Measurements from ENCODE around the gene LRRC26.

The LRRC26 gene

DNA sequence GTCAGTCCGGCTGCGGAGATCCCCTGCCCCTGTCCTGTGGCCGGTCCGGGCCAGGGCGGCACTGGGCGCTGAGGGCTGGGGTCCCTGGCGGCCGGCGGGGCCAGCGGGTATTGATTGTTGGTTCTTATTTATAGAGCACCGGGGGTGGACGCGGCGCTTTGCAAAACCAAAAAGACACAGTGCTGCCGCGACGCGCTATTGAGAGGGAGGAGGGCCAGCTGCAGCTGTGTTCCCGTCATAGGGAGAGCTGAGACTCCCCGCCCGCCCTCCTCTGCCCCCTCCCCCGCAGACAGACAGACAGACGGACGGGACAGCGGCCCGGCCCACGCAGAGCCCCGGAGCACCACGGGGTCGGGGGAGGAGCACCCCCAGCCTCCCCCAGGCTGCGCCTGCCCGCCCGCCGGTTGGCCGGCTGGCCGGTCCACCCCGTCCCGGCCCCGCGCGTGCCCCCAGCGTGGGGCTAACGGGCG lies 2.5 kb downstream of the LRRC26 start:
- DNase-seq, result no peak

DNA sequence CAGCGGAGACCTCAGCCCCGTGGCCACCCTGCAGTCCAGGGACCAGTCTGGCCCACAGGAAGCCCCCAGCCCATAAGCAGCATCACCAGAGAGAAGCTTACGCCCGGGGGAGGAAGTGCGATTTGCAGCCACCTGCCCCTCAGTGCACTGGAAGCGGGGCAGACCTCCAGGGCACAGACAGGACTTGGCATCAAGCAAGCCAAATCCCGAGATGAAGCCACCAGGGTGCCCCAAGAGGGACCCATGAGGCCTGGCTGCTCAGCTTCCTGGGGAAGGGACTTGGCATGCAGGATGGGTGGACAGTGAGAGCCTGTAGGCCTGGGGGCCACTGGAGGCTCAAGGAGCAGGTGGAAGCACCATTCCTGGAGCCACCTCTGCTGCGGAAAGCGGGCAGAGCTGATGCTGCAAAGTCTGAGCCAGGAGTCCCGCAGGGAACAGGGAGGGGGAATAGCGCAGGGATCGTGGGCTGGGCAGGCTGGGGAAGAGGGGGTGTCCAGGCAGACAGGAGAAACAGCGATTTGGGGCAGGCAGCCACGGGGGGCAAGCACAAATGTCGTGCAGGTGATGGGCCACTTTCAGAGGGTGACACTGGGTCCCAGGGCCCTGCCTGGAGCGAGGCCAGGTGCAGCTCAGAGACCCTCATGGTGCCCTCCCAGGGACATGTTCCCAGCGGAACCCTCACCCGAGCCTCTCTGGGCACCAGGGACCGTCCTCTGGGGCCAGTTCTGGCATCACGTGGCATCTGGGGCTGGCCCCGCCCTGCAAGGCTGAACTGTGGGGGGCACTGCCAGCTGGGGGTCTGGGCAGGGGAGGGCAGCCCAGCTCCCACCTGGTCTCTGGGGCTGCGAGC lies 3.2 kb downstream of the LRRC26 start:
- no peak for DNase-seq

- DNase-seq, result no peak
These were observed 4.5 kb downstream of the LRRC26 start for GRCh38 chr9:137165250-137165836.

GRCh38 chr9:137164370-137165249 lies 5.2 kb downstream of the LRRC26 start:
- DNase-seq, result no peak

DNA sequence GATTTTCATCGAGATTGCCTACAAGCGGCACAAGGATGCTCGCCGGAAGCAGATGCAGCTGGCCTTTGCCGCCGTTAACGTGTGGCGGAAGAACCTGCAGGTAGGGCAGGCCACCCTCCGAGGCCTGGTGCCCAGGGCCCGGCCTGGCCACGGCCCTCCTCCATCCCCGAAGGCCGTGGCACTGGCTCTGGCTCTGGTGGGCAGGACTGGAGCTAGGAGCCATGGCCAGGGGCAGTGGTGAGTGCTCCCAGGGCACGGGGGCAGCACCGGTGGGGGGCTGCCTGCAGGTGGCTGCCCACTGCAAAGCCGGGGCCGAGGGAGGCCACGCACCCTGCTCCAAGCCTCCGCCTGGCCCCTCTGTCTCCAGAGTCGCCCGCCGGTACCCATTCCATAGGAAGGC lies 6.0 kb downstream of the LRRC26 start:
- DNase-seq, result no peak

DNA sequence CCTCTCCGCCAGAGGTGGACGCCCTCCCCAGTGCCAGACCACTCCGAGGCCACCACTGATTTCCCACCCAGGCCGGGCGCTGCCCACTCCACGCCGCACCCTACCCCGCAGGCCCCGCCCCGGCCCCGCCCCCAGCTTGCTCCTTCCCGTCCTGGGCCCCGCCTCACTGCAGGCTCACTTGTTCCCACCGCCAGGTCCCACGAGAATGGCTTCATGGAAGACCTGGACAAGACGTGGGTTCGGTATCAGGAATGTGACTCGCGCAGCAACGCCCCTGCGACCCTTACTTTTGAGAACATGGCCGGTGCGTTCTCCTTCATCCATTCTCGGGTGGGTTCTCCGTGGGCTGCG lies 6.5 kb downstream of the LRRC26 start:
- DNase-seq, result no peak

GRCh38 chr9:137162505-137163364 lies 7.1 kb downstream of the LRRC26 start:
- no peak for DNase-seq

DNA sequence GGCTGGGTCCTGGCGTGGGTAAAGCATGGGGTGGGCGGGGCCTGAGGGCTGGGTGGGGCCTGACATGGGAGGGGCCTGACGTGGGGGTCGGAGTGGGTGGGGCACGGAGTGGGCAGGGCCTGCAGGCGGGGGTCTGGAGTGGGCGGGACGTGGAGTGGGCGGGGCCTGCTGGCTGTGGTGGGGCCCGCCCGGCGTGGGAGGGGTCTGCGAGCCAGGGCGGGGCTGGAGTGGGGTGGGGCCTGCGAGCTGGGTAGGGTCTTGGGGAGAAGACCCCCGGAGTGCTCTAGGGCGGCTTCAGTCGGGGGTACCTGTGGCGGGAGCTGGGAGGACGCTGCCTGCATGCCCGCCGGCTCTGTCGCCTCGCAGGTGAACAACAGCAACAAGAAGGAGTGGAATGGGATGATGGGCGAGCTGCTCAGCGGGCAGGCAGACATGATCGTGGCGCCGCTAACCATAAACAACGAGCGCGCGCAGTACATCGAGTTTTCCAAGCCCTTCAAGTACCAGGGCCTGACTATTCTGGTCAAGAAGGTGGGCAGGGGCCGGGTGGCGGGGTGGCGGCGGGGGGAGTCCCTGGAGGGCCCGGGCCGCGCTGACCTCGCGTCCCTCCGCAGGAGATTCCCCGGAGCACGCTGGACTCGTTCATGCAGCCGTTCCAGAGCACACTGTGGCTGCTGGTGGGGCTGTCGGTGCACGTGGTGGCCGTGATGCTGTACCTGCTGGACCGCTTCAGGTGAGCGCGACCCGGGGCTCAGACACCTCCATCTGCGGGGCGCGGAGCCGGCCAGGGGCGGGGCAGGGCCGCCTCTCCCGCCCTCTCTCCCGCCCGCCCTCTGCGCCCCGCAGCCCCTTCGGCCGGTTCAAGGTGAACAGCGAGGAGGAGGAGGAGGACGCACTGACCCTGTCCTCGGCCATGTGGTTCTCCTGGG lies 8.0 kb downstream of the LRRC26 start:
- DNase-seq, result no peak

GRCh38 chr9:137160716-137161557 lies 8.9 kb downstream of the LRRC26 start:
- no peak for DNase-seq

DNA sequence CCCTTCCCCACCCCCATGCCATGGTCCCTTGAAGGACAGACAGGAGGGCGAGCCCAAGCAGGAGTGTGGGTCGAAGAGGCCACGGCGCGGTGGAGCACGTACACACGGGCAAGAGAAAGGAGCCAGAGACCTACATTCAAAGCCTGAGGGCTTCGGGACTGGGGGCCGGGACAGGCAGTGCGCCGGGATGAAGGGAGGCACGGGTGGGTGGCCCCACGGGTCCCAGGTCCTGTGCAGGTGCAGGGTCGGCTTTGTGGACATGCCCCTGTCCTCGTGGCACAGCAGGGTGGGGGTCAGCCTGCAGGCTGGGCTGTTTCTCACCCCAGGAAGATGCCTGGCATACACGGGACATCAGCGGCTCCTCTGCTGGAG lies 9.8 kb downstream of the LRRC26 start:
- no peak for DNase-seq

DNA sequence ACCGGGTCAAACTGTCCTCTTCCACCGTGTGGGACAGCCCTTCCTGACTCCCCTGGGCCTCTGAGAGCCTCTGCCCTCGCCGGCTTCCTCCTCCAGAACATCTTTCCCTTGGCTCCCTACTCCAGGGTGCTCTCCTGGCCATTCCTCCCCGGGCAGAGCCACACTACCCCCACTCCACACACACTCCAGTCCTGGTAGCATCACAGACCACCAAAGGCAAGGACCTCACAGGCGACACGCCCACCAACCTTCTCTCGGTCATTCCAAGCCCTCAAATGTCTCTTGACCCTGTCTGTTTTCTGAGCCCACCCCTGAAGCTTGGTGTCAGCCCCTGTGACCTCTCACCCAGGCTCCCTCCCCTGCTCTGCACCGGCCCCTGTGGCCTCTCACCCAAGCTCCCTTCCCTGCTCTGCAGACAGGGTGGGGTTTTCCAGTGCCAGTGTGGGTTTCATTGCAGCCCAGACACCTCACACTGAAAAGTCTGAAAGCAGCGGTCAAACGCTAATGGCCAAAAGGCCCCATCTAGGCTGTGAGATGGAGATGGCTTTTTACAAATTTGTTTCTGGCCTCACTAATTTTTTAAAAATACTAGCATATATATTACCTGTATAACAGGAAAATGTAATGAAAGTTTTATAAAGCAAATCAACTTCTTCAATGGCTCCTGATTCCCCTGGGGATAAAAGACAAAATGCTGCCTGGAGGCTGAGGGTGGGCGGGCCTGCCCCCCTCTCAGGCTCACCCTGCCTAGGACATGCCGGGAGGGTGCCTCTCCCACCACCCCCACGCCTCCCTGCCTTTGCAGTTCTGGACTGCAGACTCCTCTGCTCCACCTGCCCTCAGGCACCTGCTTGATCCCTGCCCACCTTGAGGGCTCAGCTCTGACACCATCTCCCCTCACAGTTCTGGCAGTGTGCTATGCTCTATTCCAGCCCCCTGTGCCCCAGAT lies 10.5 kb downstream of the LRRC26 start:
- DNase-seq, result no peak

DNA sequence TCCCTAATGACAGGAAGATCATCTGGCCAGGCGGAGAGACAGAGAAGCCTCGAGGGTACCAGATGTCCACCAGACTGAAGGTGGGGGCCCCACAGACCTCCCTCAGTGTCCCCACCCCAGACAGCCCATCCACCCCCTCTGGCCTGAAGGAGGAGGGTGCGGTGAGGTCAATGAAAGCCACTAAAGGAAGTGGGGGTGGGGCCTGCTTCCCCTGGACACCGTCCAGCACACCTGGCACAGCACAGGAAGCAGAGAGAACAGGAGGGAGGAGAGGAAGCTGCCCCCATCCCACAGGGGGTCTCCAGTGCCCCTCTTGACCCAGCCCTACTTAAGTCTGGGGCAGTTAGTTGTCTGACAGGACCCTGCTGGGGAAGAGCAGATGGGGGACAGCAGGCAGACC lies 11.2 kb downstream of the LRRC26 start:
- DNase-seq, result no peak

GRCh38 chr9:137157618-137158415 lies 12.0 kb downstream of the LRRC26 start:
- no peak for DNase-seq

- peak; percentile 16 for DNase-seq
These were observed 13.1 kb downstream of the LRRC26 start for GRCh38 chr9:137156567-137157375.

- no peak for DNase-seq
These were observed 16.9 kb downstream of the LRRC26 start for GRCh38 chr9:137152844-137153405.

DNA sequence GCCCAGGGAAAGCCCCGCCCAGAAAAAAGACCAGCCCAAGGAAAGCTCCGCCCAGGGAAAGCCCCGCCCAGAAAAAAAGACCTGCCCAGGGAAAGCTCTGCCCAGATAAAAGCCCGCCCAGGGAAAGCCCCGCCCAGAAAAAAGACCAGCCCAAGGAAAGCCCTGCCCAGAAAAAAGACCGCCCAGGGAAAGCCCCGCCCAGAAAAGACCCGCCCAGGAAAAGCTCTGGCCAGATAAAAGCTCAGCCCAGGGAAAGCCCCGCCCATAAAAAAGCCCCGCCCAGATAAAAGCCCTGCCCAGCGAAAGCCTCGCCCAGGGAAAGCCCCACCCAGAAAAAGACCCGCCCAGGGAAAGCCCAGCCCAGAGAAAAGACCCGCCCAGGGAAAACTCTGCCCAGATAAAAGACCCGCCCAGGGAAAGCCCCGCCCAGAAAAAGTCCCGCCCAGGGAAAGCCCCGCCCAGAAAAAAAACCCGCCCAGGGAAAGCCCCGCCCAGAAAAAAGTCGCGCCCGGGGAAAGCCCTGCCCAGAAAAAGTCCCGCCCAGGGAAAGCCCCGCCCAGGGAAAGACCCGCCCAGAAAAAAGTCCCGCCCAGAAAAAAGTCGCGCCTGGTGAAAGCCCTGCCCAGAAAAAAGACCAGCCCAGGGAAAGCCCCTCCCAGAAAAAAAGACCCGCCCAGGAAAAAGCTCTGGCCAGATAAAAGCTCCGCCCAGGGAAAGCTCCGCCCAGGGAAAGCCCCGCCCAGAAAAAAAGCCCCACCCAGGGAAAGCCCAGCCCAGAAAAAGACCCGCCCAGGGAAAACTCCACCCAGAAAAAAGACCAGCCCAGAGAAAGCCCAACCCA lies 19.0 kb downstream of the LRRC26 start:
- DNase-seq, result no peak

Data from fibroblast of skin of abdomen (primary cell).